Limb (tissue), 2 donors: ENCODE measurements around the gene C1orf50.
A peak's percentile ranks its signal among the peaks of the same experiment; 100 is the strongest.
"Not testable (repeated sequence)": the region's sequence is repeated elsewhere in the genome, so short reads cannot be mapped to it uniquely, and the experiment has no call there.

ENCODE experiments used
- DNase-seq, 2 donors: peaks; one replicate each; pipeline ENCODE4 v3.0.0-alpha.2; 2016; ENCODE audit errors: extremely low spot score in 2 of 2

The C1orf50 gene

GRCh38 chr1:42766741-42767509 is at the start of gene C1orf50, which contains the start of gene P3H1:
TSS of gene C1orf50 (plus strand) at chr1:42767249. CDS start at chr1:42767312, 63 bp downstream.
TSS of gene P3H1 (minus strand) at chr1:42767028. CDS start at chr1:42766971, 57 bp downstream.
- peak; percentile 99 to 100 for DNase-seq

DNA sequence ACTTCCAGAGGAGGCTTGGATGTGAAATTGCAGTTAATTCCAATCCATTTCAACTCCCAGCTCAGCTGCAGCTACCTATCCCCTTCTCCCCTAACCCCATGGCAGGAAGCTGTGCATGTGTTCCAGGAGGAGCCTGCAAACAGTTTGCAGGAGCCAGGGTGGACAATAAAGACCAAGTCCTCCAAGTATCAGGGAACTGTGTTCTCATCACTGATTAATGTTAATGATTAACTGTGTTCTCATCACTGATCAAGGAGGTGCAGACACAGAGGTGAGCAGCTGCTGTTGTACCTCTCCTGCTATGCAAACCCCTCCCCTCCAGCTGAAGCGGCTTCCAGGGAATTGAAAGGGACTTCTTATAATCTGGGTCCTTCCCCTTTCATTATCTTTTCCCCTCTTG is 46.2 kb upstream of the C1orf50 start:
- DNase-seq: no peak

GRCh38 chr1:42721926-42722325 is 45.1 kb upstream of the C1orf50 start:
- no peak for DNase-seq

- not testable (repeated sequence) for DNase-seq
These were observed 44.6 kb upstream of the C1orf50 start for GRCh38 chr1:42722403-42722802.

- DNase-seq: no peak
These were observed 43.5 kb upstream of the C1orf50 start for GRCh38 chr1:42723511-42723910.

- DNase-seq: not testable (repeated sequence)
These were observed 41.2 kb upstream of the C1orf50 start for GRCh38 chr1:42725820-42726219.

GRCh38 chr1:42730002-42730401 is 37.0 kb upstream of the C1orf50 start:
- DNase-seq: no peak

DNA sequence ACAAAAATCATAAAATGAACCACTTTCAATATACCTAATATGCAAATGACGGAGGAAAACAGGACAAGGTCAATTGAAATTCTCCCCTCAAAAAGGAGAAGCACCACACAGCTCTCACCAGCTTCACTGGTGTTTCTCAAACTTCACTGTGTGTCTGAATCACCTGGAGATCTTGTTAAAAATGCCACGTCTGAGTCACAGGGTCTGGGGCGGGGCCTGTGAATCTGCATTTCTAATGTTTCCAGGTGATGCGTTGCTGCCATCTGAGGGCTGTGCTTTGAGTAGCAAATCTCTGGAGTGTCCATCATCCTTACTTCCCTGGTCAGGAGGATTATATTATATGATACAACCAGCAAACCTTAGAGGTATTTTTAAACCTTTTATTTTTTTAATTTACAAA is 36.1 kb upstream of the C1orf50 start:
- no peak for DNase-seq

DNA sequence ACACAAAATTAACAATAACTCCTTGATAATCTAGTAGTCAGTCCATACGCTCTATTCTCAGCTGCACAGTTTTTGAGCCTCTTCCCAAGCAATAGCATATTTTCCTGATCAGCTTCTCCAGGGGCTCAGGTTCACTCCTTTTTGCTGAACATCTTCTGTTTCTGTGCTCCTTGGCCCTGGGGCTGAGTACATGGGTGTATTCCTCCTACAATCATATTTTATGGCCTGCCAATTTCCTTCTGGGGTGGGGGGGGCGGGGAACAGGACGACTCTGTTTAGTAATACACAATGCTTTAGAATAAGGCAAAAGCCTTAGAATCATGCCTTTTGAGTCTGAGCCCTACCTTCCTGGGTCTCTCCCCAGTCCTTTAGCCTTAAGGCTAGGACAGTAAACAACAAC is 35.5 kb upstream of the C1orf50 start:
- no peak for DNase-seq

GRCh38 chr1:42732126-42732680 is 34.8 kb upstream of the C1orf50 start:
- DNase-seq: no peak

DNA sequence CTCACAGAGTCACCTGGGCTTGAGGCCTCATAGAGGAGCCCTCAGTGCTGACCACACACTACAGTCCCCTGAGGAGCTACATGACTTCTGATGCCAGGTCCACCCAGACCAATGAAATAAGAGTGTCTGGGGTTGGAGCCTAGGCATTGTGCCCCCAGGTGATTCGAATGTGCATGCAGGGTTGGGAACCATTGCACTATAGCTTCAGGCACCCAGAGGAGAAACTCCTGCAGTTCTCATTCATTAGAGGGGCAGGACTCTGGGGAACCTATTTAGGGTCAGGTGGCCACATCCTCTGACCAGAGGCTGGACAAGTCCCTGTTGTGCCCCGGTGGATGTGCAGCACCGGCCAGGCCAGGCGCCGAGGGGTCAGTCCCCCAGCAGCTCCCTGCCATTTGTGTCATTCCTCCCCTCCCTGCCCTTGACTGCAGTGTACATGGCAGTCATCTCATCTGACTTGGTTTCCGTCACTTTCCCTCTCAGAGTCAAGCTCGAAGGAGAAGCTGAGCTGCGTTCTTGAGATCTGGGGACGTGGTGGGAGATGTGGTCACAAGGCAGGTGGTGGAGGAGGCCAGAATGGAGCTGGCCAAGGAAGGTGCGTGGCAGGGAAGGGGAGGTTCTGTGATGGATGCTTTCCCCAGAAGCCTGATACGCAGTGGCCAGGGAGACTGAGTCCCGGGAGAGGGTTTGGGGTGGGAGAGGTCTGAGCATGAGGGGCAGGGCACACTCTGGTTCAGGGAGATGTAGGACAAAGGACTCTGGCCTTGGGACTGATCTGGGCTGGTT is 33.4 kb upstream of the C1orf50 start:
- DNase-seq: no peak

GRCh38 chr1:42734201-42735035 is 32.6 kb upstream of the C1orf50 start:
- DNase-seq: no peak

DNA sequence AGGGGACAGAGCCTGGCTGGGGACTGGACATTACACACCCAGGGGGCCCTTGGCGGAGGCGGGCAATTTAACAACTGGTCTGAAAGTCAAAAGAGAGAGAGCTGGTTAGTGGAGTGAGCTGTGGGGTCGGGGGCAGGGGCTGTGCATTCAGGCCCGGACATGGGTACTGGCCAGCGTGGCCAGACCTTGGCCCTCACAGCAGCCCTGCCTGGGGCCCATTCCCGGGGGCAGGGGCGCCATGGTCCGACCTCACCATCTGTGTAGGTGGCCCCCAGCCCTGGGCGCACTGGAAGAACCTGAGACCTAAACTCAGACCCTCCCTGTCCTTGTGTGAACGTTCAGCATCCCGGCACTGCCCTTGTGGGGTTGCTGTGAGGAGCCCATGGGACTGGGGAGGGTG is 32.0 kb upstream of the C1orf50 start:
- DNase-seq: no peak

DNA sequence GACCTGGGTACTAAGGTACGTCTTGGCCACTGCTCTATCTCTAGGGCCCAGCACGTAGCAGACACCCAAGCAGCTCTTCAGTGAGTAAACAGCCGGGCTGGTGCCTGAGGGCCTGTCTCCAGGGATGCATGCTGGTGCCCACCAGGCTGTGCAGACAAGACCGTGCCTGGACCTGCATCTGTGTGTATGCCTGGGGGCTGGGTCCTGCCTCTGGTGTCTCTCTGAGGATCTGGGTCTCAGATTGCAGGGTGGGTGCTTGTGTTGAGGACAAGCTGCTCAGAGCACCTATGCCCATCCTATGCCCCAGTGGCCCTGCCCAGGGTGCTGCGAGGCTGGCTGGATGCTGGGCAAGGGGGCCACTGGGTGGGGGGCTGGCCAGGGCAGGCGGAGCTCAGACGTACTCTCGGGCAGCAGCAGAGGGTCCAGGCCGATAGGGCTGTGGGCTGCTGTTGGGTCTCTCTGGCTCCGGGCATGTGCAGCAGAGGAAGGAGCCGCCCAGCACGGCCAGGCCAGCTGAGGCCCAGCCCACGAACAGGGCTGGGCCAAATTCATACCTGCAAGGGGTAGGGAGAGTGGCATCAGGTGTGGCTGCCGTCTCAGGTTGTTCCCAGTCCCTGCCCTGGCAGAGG is 31.5 kb upstream of the C1orf50 start:
- DNase-seq: no peak

GRCh38 chr1:42736152-42736551 is 30.9 kb upstream of the C1orf50 start:
- DNase-seq: no peak

GRCh38 chr1:42736571-42737200 is 30.4 kb upstream of the C1orf50 start:
- DNase-seq: no peak

DNA sequence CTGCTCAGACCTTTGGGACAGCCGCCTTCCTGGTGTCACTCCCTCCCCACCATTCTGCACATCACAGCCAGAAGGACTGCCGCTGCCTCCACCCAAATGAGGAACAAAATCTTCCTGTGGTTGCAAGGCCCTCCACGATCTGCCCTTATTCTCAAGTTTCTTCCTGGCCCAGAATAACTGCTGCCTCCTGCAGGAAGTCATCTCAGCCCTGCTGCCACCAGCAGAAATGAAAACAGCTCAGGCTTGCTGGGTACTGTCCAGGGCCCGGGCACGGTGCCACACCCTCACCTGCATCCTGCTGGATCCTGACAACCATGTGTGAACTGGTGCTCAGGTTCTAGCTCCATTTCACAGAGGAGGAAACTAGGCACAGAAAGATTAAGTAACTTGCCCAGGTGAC is 29.8 kb upstream of the C1orf50 start:
- DNase-seq: no peak

- no peak for DNase-seq
These were observed 28.9 kb upstream of the C1orf50 start for GRCh38 chr1:42737986-42738677.

DNA sequence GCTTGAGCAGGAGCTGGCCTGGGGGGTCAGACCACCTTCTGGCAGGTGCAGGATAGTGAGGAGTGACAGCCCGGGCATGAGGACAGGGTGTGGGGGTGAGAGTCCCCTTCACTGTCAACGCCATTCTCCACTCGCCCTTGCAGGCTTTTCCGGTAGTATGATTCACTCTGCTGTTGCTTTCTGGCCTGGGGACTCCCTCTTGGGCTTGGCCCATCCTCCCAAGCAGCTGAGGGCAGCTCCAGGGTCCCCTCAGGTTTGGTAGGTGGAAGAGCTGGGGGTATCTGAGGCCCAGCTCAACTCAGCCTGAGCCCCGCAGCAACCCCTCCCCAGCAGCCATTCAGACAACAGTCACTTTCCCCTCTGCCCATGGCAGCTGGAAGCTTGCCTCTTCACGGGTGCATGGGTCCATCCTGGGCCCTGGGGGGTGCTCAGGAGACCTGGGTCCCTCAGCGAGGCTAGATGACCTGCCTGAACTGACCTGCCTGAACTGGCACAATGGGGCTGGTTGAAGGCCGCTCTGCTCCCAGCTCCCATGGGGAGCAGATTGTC is 28.3 kb upstream of the C1orf50 start:
- no peak for DNase-seq
